Urinary bladder (tissue), 4 donors: ENCODE measurements around the gene ENO4. TPM values are rescaled to one million over a fixed set of nuclear protein-coding genes. Genes with fewer than 3 reads are reported as not detected.

Experiments used
- DNase-seq: peaks from one replicate; pipeline ENCODE4 v3.0.0-alpha.2; 2015; ENCODE audit errors: extremely low spot score
- H3K27ac ChIP-seq: one replicate; pipeline ENCODE4 v1.5.1; 2013; ENCODE audit warnings: low read depth, mild to moderate bottlenecking, moderate library complexity
- H3K36me3 ChIP-seq: one replicate; pipeline ENCODE4 v1.6.1; 2013; ENCODE audit warnings: mild to moderate bottlenecking, moderate library complexity; ENCODE audit not compliant: insufficient read depth
- H3K4me1 ChIP-seq: one replicate; pipeline ENCODE4 v1.6.1; 2013; ENCODE audit warnings: mild to moderate bottlenecking, moderate library complexity; ENCODE audit not compliant: insufficient read depth
- H3K4me3 ChIP-seq: one replicate; pipeline ENCODE4 v1.5.1; 2013; ENCODE audit warnings: low read depth, low read length
- WGBS: extraction: QIAGEN DNeasy Blood & Tissue Kit; methylation state at CpG from one replicate; pipeline ENCODE4 v1.1.7; 2013; 5-methylcytosine and 5-hydroxymethylcytosine counted together
- polyA plus RNA-seq: library from polyadenylated mRNA; stranded (reverse); fragments of 200-250 nt; gene quantifications from one replicate; pipeline ENCODE4 v1.2.3, GENCODE V29; 2013
- total RNA-seq: library from RNA; depleted of rRNA; stranded (reverse); fragments of >200 nt; gene quantifications from one replicate; pipeline ENCODE4 v1.2.3, GENCODE V29; 2014
- donor health status: healthy with polysubstance abuse.
- donor health status: healthy.

ENO4 gene
- total and polyA plus RNA-seq, 2 donors: 0.28 to 0.74 TPM

DNA sequence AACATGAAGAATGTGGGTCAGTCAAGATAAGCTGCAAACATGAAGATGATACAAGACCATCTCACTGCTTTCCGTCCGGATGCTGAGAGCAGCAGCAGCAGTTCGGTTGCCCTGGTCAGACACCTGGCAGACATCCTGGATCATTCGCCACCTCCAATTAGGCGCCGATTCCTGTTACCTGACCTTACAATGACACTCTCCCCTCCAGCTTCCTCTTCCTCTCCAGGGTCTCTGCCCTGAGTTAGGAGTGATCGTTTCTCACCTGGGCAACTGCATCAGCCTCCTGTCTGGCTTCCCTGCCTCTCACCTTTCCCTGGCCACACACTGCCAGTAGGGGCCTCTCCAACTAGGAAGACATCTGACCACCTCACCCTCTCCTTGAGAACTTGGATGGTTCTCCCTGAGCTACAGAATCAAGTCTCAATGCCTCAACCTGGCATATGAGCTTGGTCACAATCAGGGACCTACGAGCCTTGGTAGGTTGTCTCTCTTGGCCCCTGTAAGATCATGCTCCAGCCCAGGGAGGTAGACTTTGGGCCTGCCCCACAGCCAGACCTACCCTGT is 31.4 kb upstream of the ENO4 start:
- DNase-seq: no peak
- H3K36me3 ChIP-seq: no peaks in the 10 kb centered on the region
- H3K4me1 ChIP-seq: no peaks in the 10 kb centered on the region
- H3K27ac ChIP-seq: no peak overlapping the region
- 69% methylated on average over 8 of the region's 8 CpGs for WGBS
- no peak overlapping the region for H3K4me3 ChIP-seq

DNA sequence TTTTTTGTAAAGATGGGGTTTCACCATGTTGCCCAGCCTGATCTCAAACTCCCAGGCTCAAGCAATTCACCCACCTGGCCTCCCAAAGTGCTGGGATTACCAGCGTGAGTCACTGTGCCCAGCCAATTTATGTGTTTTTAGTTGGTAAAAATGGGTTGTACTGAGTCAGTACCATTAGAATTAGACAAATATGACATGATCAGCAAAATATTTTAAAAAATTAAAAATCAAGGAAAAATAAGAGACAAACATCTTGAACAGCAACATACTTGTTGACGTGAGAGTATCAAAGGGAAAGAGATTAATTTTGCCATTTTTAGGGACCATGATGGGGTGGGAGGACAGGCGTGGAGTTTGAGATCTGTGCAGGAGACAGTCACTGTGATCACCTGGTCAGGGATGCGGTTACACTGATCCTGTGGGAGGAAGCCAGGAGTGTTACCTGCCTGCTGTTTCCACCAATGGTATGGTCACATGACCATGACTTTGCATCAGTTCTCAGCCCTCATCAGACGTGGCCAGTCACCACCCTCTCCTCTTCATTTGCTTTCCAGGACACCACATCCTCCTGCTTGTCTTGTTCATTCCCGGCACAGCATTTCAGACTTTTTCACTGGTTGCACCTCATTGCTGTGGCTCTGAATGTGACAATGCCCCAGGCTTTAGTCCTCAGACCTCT is 29.2 kb upstream of the ENO4 start:
- H3K4me1 ChIP-seq: no peaks in the 10 kb centered on the region
- DNase-seq: no peak
- 85% methylated on average over 6 of the region's 6 CpGs for WGBS
- H3K36me3 ChIP-seq: no peaks in the 10 kb centered on the region
- H3K27ac ChIP-seq: no peak overlapping the region
- no peak overlapping the region for H3K4me3 ChIP-seq

DNA sequence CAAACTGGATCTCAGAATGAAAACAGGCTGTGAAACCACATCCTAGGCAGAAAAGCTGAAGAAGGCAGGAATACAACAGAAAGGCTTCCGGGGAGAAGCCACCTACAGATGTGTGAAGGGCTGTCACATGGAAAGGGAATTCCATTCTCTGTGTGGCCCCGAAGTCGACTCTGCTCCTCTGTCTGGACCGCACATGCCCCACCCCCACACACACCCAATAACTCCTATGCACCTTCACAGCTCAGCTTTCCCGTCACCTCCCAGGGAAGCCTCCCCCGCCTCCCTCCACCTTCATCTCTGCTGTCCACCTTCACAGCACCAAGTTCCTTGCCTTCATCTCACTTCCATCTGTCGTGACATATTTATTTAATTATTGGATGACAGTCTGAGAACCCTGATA is 23.4 kb upstream of the ENO4 start:
- Histone ChIP-seq H3K4me3 (no peak overlapping the region), H3K36me3 (no peaks in the 10 kb centered on the region), H3K4me1 (no peaks in the 10 kb centered on the region), H3K27ac (no peak overlapping the region)
- 71% methylated on average over 7 of the region's 7 CpGs for WGBS
- DNase-seq: no peak

DNA sequence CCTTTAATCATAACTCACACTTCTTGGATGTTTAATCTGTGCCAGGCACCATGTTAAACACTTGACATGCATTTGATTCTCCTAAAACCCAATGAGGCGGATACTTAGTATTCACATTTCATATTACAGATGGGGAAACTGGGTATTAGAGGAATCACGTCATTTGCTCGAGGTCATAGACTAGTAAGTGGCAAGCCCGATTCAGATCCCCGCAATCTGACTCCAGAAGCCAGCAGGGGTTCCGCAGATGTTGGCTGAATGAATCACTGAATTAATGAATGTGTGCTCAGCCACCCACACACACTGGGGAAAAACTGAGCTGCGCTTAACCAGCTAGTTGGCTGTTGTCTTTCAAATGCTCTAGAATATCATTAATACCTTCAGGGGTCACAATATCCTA is 22.5 kb upstream of the ENO4 start:
- WGBS: 83% methylated on average over 7 of the region's 7 CpGs
- Histone ChIP-seq H3K4me3 (no peak overlapping the region), H3K4me1 (no peaks in the 10 kb centered on the region), H3K36me3 (no peaks in the 10 kb centered on the region), H3K27ac (no peak overlapping the region)
- no peak for DNase-seq

DNA sequence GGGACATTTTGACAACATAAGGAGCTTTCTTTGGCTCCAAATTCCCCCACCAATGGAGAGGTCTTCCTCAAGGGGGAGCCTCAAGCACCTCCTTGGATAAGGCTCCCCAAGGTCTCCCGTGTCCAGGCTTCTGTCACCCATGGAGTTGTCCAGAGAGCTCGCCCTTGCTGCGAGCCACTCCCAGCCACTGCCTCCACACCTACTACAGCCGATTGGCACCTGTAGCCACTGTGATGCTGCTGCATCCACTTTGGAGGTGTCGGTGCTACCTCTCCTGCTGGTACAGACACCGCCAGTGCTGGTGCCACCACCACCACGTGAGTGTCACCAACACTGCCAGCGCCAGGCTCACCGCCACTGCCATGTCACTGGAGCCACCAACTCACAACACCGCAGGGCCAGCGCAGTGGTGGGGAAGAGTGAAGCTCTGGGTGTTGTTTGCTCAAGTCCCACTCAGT is 22.1 kb upstream of the ENO4 start:
- DNase-seq: no peak
- Histone ChIP-seq H3K27ac (no peak overlapping the region), H3K36me3 (no peaks in the 10 kb centered on the region), H3K4me1 (no peaks in the 10 kb centered on the region), H3K4me3 (no peak overlapping the region)
- 86% methylated on average over 11 of the region's 11 CpGs for WGBS

DNA sequence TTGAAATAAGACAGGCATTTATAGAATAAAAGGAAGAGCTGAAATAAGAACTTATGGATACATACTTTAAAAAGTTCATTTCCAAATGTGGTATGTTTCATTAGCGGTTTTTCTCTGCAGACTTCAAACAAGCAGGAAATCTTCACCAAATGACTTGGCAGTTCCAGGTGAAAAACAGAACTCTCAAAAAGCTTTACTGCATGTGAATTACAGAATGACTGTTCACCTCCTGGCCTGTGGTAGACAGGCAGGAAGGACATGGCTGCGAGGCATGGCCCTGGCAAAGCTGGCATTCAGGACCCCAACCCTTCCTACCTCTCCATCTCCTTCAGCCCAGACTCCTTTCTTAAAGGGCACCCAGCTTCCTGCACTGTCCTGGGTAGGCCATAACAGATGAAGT is 21.2 kb upstream of the ENO4 start:
- H3K4me1 ChIP-seq: no peaks in the 10 kb centered on the region
- no peaks in the 10 kb centered on the region for H3K36me3 ChIP-seq
- WGBS: 81% methylated on average over 2 of the region's 2 CpGs
- H3K4me3 ChIP-seq: no peak overlapping the region
- H3K27ac ChIP-seq: no peak overlapping the region
- no peak for DNase-seq

DNA sequence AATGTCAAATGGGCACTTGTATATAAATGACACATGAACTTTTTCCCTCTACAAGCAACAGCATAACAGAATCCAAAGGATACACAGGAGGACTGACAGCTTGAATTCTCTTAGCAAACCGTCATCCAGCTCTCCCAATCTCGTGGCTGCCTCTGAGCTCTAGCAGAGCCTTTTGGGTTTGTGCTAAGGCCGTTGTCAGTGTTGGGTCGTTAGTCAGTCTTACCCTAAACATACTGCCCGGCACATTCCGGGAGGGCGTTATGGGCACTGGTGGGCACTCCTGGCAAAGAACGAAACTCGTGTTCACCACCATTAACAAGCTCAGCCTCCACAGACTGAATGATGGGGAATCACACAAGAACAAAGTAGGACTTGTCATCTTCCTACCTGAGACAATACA is 19.6 kb upstream of the ENO4 start:
- WGBS: 89% methylated on average over 9 of the region's 9 CpGs

DNA sequence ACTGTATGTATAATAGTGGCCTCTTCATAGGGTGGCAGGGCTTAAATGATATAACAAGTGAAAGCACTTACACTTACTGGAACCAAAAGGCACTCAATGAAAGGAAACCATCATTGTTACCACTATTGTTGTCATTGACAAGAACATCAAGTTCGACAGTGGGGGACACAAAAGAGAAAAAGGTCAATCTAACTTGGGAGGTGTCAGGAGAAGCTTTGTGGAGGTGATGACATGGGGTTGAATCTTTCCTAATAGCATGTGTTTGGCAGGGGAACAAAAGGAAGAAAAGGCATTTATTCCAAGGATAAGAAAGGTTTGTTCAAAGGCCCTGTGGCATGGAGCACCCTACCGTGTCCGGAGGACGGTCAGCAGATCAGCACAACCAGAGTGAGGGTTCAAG is 18.2 kb upstream of the ENO4 start:
- no peak for DNase-seq
- 95% methylated on average over 4 of the region's 4 CpGs for WGBS
- Histone ChIP-seq H3K36me3 (no peaks in the 10 kb centered on the region), H3K4me1 (no peaks in the 10 kb centered on the region), H3K4me3 (no peak overlapping the region), H3K27ac (no peak overlapping the region)

More for the DNA sequence above, 19.6 kb upstream of the ENO4 start:
- Histone ChIP-seq H3K27ac (no peak overlapping the region), H3K4me3 (no peak overlapping the region), H3K4me1 (no peaks in the 10 kb centered on the region), H3K36me3 (no peaks in the 10 kb centered on the region)
- no peak for DNase-seq

DNA sequence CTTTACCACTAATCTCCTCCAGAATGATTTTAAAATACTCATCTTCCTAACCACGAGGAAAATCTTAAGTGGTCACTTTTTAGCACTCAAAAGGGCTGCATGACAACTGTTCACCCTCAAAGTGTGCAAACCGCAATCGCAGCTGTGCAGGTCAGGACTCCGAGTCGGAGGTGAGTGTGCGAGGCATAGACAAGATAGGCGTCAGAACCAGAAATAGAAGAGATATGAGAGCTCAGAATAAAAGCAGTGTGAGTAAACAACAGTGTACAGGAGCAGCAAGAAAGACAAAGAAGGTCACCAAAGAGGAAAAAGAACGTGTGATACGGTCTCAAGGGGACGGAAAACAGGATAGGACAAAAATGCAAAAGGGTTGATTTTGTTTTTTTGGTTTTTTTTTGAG is 17.5 kb upstream of the ENO4 start:
- 87% methylated on average over 10 of the region's 10 CpGs for WGBS
- no peak for DNase-seq
- no peaks in the 10 kb centered on the region for H3K4me1 ChIP-seq
- H3K27ac ChIP-seq: no peak overlapping the region
- no peaks in the 10 kb centered on the region for H3K36me3 ChIP-seq
- H3K4me3 ChIP-seq: no peak overlapping the region

DNA sequence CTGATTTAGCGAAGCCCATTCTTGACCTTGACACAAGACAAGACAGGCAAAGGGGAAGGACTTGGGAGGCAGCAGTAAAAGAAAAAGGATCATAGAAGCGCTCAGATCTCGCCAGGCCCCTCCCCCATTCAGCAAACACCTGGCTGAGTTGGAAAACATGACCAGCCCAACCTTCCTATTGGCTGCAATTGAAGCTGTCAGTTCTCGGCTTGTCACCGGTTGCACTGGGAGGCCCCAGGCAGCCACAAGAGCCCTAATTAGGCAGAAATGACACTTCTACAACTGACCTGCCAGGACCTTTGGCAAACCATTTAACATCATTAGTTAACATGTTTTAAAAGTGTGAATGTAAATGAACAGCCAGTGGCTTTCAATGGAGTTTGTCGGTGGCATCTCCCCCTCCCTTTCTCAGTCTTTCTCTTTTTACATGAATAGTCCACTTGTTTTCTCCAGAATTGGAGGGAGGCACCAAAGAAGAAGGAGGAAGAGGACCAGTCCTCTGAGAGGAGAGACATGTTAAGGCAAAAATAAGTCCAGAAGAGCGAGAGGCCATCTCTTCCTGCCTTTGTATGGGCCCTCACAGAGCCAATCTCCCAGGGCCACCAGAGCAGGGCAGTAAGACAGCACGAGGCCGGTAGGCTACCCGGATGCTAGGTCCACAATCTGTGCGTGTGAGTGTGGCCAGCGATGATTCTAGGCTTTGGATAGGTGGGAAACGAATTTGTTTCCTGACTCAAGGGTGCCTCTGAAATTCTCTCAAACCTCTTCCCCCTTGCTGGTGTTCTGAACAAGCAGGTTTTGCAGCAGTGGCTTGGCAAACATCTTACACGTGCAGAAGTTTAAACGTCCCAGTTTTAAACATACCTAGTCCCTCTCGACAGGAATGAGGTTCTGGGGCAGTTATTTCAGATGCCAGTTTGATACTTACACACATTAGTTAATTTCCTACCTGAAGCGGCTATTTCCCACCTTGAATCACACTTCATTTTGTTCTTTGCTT is 15.0 kb upstream of the ENO4 start:
- Histone ChIP-seq H3K4me1 (no peaks in the 10 kb centered on the region), H3K36me3 (no peaks in the 10 kb centered on the region), H3K27ac (no peak overlapping the region), H3K4me3 (no peak overlapping the region)
- 72% methylated on average over 17 of the region's 17 CpGs for WGBS
- DNase-seq: no peak

DNA sequence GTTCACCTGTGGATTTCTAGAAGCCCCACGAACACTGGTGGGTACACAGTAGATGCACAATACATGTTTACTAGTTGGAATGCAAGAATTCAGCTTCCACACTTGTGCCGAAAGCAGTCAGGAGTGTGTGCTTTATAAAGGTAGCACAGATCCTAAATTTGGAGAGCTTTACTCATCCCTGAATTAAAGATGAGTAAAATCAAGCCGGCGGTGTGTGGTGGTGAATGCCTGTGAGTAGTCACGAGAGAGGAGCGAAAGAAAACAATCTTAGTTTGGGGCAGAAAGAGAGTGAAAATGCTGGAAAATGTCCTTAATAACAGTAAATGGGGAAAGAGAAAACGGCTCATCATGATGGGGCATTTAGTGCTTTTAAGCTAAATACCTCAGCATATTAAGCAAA is 13.6 kb upstream of the ENO4 start:
- no peaks in the 10 kb centered on the region for H3K4me1 ChIP-seq
- 71% methylated on average over 7 of the region's 7 CpGs for WGBS
- no peaks in the 10 kb centered on the region for H3K36me3 ChIP-seq
- H3K27ac ChIP-seq: no peak overlapping the region
- no peak overlapping the region for H3K4me3 ChIP-seq
- no peak for DNase-seq

DNA sequence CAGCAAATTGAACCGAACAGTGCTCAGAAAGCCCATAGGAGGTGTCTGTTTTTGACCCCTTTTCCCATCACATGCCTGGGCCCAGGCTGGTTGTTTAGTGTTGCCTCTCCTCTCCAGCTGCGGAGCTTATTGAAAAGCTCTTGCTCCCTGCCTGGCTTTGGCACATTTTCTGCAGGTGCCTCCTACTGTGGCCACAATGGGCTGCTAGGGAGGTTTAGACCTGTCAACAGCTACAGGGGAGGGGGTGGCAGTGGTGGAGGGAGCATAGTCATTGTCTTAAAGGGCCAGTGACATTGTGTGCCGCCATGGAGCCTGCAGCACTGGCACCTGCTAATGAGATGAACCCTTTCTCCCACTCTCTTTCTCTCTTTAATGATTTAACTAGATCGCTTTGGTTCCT is 13.2 kb upstream of the ENO4 start:
- WGBS: 51% methylated on average over 4 of the region's 4 CpGs
- no peak overlapping the region for H3K4me3 ChIP-seq
- H3K4me1 ChIP-seq: no peaks in the 10 kb centered on the region
- no peak overlapping the region for H3K27ac ChIP-seq
- H3K36me3 ChIP-seq: no peaks in the 10 kb centered on the region
- no peak for DNase-seq

DNA sequence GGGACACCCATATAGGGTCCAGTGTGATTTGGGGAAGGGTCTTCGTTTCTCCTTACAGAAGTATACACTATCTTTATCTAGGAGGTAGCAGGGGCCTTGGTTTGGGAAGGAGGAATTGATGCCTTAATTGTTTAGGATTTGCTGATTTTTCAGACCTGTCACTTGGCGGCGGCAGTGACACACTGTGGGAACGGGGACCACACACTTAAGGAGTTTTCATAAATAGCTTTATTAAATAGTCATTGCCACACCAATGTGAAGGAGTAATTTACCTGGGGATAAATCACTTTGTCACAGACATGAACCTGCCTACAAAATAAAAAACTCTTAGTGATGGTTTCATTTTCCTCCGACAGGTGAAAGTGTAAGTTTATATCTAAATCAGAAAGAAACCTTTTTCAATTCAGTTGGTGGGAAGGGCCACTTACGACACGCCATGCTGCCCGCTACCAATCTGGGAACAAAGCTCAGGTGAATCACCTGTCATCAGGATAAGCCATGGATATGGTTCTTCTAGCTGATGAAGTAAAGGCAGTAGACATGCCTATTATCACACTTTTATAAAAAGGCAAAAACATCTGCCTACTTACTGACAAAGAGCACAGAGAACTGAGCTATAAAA is 12.3 kb upstream of the ENO4 start:
- DNase-seq: no peak
- 72% methylated on average over 8 of the region's 8 CpGs for WGBS
- H3K36me3 ChIP-seq: no peaks in the 10 kb centered on the region
- H3K4me1 ChIP-seq: no peaks in the 10 kb centered on the region
- no peak overlapping the region for H3K27ac ChIP-seq
- H3K4me3 ChIP-seq: no peak overlapping the region
